NCI-H226 (cell line): ENCODE data around the gene FES.

Experiments
- DNase-seq: peaks from one replicate; pipeline ENCODE4 v3.0.0-alpha.2; 2015

FES gene

DNA sequence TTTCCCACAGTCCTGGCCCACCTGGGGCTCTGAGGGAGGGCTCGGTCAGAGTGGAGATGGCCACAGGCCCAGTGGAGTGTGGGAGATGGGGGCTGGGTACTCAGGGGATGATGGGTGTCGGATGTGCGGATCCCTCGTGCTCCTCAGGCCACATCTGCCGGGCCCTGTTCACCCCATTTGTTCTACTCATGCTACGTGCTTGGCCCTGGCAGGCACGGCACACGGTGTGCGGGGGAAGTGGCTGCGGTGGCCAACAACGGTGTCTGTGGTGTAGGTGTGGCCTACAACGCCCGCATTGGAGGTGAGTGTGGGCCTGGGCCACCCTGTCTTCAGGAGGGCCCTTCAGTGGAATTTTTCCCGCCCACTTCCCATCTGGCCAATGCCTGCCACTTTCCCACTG is 7.0 kb upstream of the FES start:
- no peak for DNase-seq

DNA sequence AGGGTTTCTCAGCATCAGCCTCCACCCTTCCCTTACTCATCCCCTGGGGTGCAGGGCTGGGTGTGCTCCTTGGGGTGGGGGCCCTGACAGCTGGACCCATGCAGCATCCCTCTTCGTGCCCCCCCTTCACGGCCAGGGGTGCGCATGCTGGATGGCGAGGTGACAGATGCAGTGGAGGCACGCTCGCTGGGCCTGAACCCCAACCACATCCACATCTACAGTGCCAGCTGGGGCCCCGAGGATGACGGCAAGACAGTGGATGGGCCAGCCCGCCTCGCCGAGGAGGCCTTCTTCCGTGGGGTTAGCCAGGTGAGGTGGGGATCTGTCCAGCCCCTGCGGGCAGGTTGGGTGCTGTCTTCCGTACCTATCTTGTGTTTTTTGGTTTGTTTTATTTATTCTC is 6.3 kb upstream of the FES start:
- DNase-seq = no peak

DNA sequence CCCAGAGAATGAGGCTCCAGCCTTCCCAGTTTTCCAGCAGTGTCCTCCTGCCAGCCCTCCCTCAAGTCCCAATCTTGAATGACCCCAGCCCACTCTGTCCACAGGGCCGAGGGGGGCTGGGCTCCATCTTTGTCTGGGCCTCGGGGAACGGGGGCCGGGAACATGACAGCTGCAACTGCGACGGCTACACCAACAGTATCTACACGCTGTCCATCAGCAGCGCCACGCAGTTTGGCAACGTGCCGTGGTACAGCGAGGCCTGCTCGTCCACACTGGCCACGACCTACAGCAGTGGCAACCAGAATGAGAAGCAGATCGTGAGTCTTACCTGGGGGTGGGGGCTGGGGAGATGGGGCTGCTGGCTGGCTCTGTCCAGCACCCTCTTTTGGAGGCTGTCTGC is 5.6 kb upstream of the FES start:
- no peak for DNase-seq

DNA sequence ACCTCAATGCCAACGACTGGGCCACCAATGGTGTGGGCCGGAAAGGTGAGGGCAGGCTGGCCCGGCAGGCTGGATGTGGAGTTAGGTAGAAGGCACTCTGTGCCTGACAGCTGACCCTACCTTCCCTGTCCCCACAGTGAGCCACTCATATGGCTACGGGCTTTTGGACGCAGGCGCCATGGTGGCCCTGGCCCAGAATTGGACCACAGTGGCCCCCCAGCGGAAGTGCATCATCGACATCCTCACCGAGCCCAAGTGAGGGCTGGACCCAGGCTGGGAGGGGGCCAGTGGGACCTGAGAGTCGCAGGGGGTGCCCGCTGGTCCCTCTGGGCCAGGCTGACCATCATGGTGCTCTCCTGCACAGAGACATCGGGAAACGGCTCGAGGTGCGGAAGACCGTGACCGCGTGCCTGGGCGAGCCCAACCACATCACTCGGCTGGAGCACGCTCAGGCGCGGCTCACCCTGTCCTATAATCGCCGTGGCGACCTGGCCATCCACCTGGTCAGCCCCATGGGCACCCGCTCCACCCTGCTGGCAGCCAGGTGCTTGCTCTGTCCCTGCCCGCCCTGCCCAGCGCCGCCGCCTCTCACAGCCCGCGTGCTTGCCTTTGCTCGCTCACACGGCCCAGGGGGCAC is 4.5 kb upstream of the FES start:
- no peak for DNase-seq

DNA sequence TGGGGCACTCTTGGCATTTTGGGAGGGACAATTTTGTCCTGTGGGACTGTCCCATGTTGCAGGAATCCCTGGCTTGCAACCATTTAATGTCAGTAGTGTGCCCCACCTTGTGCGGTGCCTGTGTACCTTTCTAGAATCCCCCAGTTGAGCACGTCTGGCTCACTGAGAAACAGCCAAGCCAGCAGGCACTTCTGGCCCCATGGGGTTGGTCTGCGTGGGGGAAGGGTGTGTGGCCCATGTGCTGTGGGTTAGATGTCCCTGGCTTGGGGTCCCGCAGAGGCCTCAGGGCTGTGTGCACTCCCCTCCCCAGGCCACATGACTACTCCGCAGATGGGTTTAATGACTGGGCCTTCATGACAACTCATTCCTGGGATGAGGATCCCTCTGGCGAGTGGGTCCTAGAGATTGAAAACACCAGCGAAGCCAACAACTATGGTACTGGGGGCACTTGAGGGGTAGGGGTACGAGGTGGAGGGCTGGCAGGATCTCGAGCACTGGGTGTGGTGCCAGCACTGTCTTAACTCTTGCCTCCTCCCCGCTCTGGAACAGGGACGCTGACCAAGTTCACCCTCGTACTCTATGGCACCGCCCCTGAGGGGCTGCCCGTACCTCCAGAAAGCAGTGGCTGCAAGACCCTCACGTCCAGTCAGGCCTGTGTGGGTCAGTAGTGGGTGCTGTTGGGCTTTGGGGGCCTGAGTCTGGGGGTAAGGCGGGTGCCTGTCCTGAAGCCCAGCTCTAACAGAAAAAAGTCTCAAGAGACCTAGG is 3.7 kb upstream of the FES start:
- no peak for DNase-seq

DNA sequence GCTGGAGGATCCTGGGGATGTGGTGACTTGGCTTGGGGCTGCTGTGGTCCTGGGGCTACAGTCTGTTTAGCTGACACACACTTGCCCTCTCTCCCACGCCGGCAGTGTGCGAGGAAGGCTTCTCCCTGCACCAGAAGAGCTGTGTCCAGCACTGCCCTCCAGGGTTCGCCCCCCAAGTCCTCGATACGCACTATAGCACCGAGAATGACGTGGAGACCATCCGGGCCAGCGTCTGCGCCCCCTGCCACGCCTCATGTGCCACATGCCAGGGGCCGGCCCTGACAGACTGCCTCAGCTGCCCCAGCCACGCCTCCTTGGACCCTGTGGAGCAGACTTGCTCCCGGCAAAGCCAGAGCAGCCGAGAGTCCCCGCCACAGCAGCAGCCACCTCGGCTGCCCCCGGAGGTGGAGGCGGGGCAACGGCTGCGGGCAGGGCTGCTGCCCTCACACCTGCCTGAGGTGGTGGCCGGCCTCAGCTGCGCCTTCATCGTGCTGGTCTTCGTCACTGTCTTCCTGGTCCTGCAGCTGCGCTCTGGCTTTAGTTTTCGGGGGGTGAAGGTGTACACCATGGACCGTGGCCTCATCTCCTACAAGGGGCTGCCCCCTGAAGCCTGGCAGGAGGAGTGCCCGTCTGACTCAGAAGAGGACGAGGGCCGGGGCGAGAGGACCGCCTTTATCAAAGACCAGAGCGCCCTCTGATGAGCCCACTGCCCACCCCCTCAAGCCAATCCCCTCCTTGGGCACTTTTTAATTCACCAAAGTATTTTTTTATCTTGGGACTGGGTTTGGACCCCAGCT is 2.9 kb upstream of the FES start:
- no peak for DNase-seq

DNA sequence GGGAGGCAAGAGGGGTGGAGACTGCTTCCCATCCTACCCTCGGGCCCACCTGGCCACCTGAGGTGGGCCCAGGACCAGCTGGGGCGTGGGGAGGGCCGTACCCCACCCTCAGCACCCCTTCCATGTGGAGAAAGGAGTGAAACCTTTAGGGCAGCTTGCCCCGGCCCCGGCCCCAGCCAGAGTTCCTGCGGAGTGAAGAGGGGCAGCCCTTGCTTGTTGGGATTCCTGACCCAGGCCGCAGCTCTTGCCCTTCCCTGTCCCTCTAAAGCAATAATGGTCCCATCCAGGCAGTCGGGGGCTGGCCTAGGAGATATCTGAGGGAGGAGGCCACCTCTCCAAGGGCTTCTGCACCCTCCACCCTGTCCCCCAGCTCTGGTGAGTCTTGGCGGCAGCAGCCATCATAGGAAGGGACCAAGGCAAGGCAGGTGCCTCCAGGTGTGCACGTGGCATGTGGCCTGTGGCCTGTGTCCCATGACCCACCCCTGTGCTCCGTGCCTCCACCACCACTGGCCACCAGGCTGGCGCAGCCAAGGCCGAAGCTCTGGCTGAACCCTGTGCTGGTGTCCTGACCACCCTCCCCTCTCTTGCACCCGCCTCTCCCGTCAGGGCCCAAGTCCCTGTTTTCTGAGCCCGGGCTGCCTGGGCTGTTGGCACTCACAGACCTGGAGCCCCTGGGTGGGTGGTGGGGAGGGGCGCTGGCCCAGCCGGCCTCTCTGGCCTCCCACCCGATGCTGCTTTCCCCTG is 2.2 kb upstream of the FES start:
- no peak for DNase-seq

DNA sequence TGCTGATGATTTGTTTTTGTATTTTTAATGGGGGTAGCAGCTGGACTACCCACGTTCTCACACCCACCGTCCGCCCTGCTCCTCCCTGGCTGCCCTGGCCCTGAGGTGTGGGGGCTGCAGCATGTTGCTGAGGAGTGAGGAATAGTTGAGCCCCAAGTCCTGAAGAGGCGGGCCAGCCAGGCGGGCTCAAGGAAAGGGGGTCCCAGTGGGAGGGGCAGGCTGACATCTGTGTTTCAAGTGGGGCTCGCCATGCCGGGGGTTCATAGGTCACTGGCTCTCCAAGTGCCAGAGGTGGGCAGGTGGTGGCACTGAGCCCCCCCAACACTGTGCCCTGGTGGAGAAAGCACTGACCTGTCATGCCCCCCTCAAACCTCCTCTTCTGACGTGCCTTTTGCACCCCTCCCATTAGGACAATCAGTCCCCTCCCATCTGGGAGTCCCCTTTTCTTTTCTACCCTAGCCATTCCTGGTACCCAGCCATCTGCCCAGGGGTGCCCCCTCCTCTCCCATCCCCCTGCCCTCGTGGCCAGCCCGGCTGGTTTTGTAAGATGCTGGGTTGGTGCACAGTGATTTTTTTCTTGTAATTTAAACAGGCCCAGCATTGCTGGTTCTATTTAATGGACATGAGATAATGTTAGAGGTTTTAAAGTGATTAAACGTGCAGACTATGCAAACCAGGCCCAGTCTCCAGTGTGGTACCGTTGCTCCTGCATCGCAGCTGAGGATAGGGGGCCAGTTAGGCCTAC is 1.4 kb upstream of the FES start:
- no peak for DNase-seq

DNA sequence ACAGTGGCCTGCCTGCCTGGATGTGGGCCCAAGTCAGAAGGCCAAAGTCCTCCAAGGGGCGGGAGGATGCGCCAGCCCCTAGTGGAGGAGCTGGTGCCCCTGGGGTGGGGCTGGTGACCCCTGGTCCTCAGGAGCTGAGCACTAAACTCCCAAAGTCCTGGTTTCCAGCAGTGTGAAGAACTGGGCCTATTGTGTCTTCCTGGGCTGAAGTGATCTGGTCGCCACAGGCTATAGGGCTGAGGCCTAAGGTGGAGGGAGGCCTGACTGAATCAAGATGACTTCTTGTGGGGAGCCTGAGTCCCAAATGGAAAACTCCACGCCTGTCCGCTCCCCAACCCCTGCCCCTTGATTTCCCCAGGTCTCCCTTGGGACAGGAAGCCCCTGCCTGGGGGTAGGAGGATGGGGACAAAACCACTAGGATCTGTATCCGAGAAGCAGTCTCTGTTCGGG is 753 bp upstream of the FES start:
- DNase-seq = no peak

DNA sequence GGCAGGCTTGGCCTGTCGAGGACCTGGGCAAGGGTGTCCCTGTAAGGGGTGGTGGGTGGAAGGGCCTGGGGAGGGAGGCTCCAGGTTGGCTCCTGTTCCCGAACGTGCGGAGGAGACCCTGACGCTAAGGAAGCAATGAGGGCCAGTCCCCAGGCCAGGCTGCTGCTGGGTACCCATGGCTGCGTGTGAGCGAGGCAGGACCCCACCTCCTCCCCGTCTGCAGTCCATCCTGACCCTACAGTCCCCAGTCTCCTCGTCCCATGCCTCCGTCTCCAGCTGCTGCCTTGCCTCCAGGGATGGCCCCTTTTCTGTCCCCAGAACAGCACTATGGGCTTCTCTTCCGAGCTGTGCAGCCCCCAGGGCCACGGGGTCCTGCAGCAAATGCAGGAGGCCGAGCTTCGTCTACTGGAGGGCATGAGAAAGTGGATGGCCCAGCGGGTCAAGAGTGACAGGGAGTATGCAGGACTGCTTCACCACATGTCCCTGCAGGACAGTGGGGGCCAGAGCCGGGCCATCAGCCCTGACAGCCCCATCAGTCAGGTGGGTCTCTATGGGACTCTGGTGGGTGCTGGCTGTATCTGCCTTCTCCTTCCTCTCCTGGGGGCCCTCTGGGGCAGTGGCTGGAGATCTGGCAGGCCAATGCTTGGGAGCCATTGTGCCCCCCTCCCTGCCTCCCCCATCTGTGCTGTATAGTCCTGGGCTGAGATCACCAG is 571 bp downstream of the FES start:
- no peak for DNase-seq

DNA sequence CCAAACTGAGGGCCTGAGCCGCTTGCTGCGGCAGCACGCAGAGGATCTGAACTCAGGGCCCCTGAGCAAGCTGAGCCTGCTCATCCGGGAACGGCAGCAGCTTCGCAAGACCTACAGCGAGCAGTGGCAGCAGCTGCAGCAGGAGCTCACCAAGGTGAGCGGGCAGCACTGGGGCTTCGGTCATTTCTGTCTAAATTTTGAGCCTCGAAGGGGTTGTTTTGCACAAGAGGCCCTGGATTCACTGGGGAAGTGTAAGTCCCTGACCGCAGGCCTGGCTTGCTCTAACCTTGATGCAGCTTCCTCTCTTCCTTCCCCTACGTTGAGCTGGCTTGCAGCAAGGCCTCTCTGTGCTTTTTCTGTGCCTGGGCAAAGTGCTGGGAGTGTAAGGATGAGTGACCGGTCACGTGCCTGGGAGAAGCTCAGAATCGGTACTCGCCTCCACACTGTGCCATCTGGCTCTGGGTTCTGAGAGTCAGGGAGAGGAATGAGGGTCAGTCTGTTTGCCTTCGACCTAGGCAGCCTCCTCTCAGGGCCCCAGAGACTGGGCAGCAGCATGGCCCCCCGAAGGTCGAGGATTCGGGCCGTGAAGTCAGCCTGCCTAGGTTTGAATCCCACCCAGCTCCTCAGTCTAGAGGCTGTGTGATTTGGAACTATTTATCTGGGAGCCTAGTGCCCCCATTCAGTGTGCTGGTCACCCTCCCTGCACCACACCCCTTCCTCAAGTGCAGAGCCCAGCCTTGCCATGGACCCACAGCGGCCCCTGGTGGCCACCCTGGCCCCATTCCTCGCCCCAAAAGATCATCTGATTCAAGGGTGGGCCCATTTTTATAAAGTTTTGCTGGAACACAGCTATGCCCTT is 1.4 kb downstream of the FES start:
- DNase-seq = no peak

DNA sequence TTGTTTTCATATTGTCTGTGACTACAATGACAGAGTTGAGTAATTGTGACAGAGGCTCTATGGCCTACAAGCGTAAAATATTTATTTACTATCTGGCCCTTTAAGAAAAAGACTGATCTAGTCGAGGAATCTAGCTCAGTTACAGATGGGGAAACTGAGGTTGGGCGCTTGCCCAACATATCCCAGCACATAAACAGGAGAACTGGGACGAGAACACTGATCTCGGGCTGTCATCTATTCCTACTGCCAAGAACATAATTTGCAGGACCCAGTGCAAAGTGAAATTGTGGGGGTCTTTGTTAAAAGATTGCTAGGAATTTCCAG is 1.9 kb downstream of the FES start:
- DNase-seq = no peak

DNA sequence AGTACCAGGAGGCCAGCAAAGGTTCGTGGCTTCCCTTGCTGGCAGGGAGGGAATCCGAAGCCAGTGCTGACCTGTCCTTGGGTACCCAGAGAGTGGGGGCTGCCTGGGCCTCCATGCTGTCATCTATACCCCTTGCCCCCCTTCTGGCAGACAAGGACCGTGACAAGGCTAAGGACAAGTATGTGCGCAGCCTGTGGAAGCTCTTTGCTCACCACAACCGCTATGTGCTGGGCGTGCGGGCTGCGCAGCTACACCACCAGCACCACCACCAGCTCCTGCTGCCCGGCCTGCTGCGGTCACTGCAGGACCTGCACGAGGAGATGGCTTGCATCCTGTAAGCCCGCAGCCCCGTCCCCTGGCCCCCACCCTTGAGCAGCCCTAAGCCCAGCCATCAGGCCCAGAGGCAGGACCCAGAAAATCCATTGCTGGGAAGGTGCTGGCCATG is 2.8 kb downstream of the FES start:
- DNase-seq = no peak

DNA sequence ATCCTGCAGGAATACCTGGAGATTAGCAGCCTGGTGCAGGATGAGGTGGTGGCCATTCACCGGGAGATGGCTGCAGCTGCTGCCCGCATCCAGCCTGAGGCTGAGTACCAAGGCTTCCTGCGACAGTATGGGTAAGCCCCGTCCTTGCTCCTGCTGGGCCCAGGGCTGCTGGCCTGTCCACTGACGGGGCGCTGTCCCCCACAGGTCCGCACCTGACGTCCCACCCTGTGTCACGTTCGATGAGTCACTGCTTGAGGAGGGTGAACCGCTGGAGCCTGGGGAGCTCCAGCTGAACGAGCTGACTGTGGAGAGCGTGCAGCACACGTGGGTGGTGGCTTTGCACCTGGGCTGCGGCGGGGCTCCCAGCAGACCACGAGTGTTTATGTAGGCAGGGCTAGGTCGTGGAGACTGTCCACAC is 5.0 kb downstream of the FES start:
- no peak for DNase-seq

DNA sequence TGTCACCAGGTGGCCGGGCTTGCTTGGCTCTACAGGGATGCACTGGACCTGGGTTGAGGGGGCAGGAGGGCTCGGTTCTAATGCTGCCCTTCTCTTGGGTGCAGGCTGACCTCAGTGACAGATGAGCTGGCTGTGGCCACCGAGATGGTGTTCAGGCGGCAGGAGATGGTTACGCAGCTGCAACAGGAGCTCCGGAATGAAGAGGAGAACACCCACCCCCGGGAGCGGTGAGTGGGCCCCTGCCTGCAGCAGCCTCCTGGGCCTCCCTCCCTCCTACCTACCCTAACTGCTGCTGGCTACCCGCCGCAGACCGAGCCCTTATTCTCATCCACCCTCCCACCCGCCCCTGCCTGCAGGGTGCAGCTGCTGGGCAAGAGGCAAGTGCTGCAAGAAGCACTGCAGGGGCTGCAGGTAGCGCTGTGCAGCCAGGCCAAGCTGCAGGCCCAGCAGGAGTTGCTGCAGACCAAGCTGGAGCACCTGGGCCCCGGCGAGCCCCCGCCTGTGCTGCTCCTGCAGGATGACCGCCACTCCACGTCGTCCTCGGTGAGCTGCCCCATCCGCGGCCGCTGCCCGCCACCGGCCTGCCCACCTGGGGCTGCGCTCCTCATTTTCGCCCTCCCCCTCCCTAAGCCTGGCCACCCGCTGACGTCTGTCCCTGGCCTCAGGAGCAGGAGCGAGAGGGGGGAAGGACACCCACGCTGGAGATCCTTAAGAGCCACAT is 5.6 kb downstream of the FES start:
- no peak for DNase-seq

DNA sequence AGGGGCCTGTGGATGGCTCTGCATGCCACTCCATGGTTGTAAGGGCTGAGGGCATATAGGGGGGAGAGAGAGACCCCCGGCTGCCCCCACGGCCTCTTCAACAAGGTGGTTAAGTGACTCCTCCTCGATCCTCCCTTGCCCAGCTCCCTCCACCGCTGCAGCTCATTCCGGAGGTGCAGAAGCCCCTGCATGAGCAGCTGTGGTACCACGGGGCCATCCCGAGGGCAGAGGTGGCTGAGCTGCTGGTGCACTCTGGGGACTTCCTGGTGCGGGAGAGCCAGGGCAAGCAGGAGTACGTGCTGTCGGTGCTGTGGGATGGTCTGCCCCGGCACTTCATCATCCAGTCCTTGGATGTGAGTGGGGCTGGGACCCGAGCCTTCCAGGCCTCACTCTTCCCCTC is 6.5 kb downstream of the FES start:
- no peak for DNase-seq

DNA sequence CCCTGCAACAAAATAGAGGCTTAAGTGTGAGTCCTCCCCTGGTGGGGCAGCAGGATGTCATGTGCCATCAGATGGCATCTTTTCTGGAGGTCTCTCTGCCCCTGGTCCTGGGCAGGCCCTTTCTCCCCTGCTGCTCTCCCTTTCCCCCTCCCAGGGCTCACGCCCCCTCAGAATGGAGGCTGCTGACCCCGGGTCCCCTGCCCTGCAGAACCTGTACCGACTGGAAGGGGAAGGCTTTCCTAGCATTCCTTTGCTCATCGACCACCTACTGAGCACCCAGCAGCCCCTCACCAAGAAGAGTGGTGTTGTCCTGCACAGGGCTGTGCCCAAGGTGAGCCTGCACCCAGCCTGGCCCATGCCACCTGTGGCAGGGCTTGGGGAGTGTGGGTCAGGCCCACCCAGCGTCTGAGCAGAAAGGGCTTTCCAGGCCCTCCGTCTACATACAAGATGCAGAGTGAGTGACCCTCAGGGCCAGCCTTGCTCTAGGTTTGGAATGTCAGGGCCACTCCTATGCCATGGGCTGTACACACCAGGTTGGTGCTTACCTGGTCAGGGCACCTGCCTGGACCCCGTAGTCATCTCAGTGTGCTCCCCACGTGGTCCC is 7.1 kb downstream of the FES start:
- no peak for DNase-seq

DNA sequence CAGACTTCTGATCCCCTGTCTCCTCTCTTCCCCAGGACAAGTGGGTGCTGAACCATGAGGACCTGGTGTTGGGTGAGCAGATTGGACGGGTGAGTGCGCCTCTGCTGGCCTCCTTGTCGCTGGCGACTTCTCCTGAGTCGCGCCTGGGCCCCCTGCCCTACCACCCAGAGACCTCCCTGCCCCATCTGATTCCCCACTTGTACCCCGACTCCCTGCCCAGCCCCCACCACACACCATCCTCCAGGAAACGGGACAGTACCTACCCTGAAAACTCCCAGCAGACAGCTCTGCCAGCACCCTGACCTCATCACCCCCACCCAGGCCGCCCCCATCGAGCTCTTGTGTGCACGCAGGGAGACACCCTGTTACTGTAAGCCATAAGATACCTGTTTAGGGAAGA is 7.7 kb downstream of the FES start:
- no peak for DNase-seq

DNA sequence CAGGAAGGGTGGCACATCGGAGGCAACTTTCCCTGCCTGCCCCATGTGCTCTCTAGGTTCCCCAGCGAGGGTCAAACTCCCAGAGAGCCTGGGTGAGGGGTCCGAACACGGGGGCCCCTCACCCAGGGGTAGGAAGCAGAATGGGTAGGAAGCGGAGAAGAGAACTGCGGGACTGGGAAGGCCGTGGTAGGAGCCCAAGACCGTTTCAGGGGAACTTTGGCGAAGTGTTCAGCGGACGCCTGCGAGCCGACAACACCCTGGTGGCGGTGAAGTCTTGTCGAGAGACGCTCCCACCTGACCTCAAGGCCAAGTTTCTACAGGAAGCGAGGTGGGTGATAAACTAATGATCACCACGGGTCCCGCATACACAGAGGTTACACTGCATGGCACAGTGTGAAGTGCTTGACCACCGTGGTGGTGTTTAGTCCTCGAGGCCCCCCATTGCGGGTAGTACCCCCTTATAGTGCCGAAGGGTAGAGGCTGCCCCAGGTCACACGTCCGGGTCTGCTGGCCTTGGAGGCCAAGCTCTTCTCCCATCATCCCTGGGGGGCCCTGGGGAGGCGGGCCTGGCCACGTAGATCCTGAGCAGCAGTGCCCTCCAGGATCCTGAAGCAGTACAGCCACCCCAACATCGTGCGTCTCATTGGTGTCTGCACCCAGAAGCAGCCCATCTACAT is 8.3 kb downstream of the FES start:
- DNase-seq = no peak
